HuH-7.5 (cell line): ENCODE measurements around the gene CEP350.

Experiments
- DNase-seq: peaks from one replicate; pipeline ENCODE4 v3.0.0; 2011; ENCODE audit warnings: low spot score

The CEP350 gene

DNA sequence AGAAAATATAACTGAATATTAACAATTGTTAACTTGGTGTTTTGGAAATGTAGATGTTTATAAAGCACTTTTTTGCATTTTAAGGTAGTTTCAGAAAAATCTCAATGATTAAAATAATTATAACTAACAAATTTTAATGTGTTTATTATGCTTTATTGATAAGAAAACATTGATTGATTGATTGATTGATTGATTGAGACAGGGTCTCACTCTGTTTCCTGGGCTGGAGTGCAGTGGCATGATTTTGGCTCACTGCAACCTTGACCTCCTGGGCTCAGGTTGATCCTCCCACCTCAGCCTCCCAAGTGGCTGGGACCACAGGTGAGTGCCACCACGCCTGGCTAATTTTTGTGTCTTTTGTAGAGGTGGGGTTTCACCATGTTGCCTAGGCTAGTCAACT is 106.4 kb downstream of the CEP350 start:
- no peak for DNase-seq

DNA sequence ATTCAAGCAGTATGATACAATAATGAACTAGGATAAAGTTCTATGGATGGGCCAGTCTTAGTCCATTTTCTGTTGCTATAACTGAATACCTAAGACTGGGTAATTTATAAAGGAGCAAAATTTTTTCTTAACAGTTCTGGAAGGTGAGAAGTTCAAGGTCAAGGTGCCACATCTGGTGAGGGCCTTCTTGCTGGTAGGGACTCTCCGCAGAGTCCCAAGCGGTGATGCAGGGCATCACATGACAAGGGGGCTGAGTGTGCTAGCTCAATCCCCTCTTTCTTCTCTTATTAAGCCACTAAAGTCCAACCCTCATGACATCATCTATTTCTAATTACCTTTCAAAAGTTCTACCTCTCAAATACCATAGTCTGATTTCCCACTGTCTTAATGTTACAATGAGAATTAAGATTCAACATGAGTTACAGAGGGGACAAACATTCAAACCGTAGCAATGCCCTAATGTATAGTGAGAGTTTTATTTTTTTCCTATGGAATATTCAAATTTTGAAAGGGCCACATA is 107.9 kb downstream of the CEP350 start:
- DNase-seq: no peak

DNA sequence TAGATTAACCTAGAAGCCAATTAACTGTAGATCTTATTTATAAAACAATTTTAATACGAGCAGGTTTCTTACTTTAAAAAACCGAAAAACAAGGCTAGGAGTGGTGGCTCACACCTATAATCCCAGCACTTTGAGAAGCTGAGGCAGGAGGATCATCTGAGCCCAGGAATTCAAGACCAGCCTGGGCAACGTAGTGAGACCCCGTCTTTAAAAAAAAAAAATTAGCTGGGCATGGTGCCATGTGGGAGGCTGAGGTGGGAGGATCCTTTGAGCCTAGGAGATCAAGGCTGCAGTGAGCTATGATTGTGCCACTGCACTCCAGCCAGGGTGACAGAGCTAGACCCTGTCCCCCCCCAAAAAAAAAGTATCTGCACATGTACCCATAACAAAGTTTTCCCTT is 110.8 kb downstream of the CEP350 start:
- no peak for DNase-seq

DNA sequence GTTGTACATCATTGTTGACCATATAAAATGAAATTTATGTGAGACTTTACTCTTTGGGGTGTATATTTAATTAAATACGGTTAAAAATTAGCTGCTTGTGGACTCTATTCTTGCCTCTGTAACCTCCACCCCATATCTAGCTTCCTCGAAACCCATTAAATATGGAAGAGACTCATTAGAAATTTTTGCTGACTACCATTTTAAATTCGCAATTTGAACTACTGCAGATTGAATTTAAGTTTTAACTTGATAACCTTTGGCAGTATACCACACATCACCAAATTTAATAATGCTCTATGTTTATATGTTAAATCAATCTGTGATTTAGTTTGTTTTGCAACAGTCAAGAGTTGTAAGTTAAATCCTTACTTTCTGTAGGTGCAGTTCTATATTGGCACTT is 111.5 kb downstream of the CEP350 start:
- no peak for DNase-seq

DNA sequence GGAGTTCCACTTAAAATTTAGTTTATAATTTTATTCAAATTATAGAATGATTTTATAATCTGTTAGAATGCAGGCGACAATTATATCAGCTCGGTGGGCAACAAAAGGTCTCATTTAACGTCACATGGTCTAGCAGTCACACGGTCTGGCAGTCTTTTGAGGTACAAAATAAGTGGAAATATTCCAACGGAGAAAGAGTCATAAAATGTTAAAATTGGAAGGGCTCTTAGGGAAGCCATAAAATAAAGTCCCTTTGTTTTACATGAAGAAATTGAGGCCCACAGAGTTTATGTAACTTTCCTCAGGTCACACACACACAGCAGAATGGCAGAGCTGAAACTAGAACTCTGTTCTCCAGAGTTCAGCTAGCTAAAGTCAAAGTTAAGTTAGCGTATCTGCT is 115.7 kb downstream of the CEP350 start:
- no peak for DNase-seq

DNA sequence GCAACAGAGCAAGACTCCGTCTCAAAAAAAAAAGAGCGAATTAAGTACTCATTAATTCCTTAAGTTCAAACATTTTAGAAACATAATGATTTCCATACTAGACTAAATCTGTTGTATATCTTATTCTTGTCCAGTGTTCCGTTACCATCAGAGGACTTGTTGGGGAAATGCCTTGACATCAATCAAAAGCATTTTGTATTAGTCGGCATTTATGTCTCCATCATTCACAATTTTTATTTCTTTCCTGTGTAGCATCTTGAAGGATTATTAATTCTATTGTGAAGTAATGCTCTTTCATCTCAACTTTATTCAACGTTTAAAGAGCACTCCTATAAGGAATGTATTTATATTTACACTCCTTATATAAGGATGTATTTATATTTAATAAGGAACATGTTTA is 117.1 kb downstream of the CEP350 start:
- DNase-seq: no peak

DNA sequence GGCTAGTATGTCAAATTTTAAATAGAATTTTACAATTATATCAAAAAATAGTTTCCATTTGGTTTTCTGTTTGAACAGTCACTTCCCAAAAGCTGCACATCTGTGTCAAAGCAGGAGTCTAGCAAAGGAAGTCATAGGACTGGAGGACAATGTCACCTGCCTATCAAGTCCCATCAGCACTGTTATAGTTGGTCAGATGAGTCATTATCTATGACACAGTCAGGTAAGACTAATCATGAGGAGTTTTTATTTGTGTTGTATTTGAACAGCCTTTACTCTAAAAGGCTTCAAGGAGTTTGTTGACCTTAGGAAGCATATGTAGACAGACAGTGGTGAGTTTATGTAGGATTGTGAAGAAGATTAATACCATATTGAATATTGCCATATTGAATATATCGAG is 125.8 kb downstream of the CEP350 start:
- DNase-seq: no peak

DNA sequence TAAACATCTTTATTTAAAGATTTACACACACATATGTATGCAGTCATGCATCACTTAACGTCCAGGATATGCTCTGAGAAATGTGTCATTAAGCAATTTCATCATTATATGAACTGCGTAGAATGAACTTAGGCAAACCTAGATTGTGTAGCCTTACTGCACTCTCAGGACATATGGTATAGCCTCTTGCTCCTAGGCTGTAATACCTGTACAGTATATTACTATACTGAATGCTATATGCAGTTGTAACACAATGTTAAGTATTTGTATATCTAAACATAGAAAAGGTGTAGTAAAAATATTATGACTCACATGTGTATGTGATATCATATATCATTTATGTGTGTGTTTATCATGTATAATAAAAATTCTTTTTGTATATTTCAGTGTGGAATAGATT is 126.9 kb downstream of the CEP350 start:
- no peak for DNase-seq

DNA sequence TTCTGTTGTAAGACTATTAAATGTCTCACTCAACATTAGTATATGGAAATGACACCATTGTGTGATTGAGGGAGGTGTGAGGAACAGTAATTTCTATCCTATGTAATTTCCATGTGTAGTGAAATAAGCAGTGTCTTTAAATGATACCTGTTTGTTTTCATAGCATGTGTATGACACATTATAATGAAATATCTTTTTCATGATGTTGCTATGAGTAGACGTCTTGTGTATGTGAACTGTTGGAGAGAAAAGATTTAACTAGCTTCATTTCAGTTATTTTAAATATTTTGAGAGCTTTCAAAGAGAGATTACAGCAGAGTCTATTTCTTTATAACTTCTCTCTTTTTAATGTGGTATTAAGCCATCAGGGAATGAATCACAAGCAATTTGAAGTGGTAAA is 128.6 kb downstream of the CEP350 start:
- DNase-seq: no peak

DNA sequence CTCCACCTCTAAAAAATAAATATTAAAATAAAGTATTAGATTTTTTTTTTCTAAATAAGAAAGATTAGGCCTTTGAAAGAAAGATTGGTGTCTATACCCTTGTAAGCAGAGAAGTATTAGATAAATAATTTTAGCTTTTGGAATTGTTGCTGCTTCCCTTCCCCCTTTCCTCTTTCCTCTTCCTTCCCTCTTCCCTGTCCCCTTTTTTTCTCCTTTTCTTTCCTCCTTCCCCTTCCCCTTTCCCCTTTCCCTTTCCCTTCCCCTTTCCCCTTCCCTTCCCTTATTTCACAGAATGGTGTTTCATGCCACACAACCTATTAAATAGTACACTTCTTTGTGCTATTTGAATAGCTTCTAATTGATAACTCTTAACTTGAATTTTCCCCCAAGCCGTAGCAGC is 130.3 kb downstream of the CEP350 start:
- no peak for DNase-seq

DNA sequence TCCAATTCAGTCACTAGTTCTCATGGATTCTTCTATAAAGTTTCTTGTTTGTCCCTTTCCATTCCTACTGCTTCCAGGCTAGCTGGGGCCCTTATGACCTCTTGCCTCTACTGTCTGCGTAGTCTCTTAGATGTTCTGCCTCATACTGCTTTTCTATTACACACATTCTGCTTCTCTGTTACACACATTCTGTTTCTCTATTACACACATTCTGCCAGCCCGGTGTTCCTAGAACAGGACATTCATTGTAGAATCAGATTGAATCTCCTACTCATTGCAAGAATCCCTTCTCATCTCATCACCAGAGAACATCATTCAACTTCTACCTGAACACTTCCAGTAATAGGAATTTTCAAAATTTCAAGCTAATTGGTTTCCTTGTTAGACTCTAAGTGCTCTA is 130.7 kb downstream of the CEP350 start:
- no peak for DNase-seq

DNA sequence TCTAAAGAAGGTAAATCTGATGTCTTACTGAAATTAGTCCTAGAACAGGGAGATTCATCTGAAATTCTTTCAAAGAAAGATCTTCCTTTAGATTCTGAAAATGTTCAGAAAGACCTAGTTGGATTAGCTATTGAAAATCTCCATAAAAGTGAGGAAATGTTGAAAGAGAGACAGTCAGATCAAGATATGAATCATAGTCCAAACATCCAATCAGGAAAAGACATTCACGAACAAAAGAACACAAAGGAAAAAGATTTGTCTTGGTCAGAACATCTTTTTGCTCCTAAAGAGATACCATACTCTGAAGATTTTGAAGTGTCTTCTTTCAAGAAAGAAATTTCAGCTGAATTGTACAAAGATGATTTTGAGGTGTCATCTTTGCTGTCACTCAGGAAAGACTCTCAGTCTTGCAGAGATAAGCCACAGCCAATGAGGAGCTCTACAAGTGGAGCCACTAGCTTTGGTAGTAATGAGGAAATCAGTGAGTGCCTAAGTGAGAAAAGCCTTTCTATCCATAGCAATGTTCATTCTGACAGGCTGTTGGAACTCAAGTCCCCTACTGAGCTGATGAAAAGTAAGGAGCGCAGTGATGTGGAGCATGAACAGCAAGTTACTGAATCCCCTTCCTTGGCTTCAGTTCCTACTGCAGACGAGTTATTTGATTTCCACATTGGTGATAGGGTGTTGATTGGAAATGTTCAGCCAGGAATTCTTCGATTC is 138.5 kb downstream of the CEP350 start:
- DNase-seq: no peak

DNA sequence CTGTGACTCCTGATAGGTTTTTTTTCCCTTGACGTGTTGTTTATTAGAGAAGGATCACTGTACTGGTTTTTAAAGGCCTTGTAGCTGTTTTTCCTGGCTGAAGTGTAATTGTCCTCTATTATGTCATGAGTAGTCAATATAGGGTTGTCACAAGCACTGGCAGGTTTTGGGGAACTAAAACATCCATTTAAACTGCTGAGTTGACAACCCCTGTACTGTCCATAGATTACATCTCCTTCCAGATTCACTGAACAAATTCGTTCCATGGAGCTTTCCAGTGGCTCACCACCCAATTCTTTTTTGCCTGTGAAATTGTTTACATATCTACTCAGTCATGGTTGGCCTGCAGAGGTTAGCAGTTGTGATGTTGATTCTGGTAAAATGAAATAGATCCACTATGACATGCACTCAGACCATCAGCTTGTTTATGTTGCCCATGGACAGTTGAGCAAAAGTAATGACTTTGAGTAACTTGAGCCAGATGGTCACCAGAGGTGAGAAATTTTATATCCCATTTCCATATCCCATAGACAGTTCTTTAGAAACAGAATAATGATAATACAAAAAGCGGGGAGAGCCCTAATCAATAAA is 140.2 kb downstream of the CEP350 start:
- DNase-seq: no peak

DNA sequence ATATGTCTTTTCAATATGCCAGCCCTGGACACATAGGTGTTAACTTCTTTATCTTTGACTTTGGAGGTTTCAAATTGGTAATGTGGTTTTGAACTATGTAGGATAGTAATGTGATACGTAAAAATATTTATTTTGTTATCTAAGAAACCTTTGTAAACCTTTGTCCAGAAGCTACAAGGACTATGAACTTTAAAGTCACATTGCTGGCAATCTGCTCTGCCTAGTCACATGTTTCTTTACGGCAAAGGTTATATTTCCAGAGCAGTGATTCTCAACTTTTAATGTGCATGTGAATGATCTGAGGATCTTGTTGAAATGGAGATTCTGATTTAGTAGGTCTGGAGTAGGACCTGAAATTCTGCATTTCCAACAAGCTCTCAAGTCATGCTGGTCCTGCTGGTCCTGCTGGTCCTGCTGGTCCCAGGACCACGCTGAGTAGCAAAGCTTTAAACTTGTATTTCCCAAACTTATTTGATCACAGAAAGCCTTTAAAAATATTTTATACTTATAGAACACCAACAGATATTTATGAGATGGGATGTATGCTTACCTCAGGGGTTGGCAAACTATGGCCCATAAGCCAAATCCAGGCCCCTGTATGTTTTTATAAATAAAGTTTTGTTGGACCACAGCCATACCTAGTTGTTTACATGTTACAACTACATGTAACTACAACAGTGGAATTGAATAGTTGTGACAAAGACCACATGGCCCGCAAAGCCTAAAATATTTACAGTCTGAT is 142.1 kb downstream of the CEP350 start:
- no peak for DNase-seq

DNA sequence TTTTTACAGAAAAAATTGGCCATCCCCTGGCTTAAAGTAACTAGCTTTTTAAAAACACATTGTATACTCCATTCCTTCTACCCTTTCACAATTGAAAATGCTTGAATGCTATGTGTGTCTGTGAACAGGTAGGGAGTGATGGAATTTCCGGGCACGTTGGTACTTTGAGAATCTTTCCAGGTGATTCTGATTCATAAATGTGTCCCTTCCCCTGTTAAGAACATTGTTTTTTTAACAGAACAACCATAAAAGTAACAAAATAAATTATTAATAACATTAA is 142.7 kb downstream of the CEP350 start:
- DNase-seq: no peak

DNA sequence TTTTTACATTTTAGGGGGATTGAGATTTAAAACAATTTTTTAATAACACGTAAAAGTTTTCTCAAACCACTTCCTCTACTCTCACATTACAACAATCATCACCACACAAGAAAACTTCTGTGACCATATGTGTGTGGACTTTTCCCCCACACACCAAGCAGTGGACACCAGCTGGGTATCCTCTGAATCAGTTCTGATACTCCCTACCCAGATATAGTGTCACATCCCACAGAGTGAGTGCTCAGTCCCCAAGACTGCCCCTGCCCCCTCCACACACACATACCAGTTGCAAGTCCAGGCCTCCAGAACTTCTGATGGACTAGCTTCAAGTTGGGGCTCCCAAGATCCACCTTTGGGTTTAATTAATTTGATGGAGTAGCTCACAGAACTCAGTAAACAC is 146.8 kb downstream of the CEP350 start:
- no peak for DNase-seq

DNA sequence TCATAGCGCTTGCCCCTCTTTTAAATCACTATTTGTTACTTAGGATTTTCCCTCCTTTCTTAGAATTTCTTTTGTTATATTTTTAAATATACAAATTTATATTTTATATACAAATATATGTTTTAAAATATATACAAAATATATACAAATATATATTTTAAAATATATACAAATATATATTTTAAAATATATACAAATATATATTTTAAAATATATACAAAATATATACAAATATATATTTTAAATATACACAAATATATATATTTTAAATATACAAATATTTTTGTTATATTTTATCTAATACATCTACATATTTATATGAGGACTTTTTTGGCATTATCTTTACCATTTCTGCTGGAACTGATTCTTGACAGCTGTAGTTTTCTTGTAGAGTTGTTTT is 149.2 kb downstream of the CEP350 start:
- DNase-seq: no peak

DNA sequence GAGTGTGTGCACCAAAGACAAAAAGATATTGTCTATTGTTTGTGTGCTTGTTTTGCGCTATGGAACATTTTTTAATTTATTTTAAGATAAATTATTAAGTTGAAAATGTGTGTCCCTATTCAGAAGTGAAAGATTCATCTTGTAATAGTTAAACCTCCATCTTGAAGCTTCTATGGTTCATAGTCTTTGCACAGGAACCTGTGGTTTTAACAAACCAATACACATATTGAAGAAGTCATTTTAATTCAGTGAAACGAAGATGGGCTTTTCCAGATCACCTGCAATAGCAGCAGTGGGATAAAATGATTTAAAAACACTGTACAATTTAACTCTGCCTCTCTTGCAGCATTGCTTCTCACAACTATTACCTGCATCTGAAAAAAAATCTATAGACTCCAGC is 157.5 kb downstream of the CEP350 start:
- DNase-seq: no peak

DNA sequence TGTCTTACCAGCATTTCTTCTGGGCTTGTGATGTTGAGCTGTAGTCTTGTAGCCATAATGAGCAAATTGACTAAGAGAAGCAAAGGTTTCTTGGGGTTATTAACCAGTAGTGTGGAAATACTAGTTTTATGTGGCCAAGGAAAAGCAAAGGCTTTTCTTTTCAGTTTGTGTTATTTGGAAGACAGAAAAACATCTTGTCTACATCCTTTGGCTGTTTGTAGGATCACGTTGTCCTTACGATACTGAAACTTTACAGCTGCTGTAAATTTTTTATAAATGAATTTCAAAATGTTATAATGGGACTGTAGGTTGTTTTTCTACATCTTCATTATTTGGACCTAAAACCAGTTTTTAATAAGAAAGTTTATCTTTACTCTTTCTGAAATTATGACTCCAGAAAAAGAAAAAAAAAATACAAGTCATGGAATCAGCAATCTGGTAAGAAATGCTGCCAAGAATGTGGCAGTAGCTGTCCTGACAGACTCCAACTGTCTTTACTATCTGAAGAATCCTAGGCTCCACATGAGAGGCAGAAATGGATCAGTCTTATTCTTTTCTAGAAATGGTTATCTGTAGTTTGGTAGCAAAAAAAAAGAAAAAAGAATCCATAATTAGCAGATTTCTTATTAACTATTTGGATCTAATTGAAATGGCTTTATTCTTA is 158.5 kb downstream of the CEP350 start:
- no peak for DNase-seq

DNA sequence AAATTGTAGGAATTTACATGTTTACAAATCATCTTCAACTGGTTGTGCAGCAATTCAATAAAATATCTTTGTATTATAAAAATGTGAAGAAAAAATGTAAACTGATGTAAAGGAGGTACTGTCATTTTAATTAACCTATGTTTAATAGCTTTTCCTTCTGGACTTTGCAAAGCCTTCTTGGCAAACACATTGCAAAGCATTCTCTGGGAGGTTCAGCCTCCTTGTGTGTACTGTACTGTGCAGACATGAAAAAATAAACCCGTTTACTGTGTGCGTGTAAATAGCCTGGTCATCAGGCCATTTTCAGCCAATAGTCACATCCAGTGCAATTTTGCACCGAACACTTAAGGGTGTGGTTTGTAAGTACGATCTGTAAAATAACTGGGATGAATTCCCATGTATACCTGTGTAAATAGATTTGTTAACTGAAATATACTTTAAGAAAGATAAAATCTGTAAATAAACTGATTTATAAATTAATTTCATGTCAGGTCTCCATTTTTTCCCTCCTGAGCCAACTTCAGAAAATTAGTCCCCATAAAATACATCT is 159.9 kb downstream of the CEP350 start:
- DNase-seq: no peak

DNA sequence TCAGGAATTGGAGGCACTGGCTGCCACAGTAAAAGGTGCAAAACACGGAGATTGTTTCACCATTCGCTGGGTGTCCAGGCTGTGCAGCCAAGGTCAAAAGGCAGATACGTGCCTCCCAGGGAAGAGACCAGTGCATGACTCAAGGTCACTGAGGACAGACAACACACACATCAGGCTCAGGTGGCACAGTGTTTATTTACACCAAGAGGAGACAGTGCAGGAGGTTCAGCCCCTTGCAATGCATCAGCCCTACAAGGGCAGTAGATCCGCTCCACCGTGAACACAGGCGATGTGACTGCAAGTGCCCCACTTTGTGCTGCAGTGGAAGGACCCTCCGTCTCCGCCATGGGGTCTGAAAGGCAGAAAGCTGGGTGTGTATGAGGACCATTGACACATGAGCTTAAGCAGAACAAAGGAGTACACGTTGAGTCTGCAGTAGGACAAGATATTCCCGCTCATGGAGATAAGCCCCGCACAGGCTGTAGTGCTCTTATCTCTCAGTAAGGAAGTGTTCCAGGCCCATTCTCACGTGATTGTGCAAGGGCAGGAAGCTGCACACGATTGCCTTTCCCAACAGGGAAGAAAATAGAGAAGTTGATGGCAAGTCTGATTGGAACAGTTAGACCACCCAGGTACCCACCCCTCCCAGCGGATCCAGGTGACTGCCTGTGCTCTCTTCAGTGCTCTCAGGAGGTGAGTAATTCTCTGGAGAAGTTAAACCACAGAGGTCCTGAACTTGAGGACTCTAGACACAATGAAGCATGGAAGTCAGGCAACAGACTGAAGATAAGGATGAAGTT is 162.6 kb downstream of the CEP350 start:
- DNase-seq: no peak

DNA sequence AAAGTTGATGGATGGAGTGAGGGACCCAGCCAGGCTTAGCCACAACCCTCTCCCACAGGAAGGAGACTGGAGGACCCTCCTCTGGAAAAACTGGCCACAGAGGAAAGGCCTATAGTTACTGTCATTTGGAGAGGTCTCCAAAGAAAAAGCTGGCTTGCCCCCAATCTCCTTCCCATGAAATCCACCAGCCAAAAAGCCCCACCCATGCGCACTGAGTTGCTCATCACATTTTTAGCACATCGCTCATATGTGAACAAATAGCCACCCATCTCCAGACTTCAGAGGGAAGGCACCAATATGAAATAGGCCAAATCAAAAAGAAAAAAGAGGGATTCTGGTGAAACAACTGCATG is 163.1 kb downstream of the CEP350 start:
- DNase-seq: no peak
